ENCODE data around the gene OLFML1.
A peak's percentile ranks its signal among the peaks of the same experiment; 100 is the strongest.

Gene OLFML1

GRCh38 chr11:7536100-7536499 lies 50.8 kb downstream of the OLFML1 start:
- TF ChIP-seq CTCF (IDR thresholded peaks at IDR 0.05; ENCODE audit: insufficient read depth, low read length, poor library complexity, severe bottlenecking), result peak; percentile 22
- H3K27me3 ChIP-seq (replicated peaks; ENCODE audit: control insufficient read depth, insufficient read depth, low read length), result no peaks in the 10 kb centered on the region
- no peak for DNase-seq (ENCODE audit: extremely low read depth, insufficient read length)

GRCh38 chr11:7537265-7537664 lies 52.0 kb downstream of the OLFML1 start:
- no peaks in the 10 kb centered on the region; the same call in 1 of the 2 replicates for H3K36me3 ChIP-seq (ENCODE audit: control insufficient read depth, insufficient read depth, low read length)
- no peak for TF ChIP-seq CTCF (IDR thresholded peaks at IDR 0.05; ENCODE audit: insufficient read depth, low read length, poor library complexity, severe bottlenecking)
- no peak overlapping the region for H3K4me3 ChIP-seq (replicated peaks; ENCODE audit: low read depth, low read length)
- no peaks in the 10 kb centered on the region for H3K27me3 ChIP-seq (replicated peaks; ENCODE audit: control insufficient read depth, insufficient read depth, low read length)
- no peak for DNase-seq (ENCODE audit: extremely low read depth, insufficient read length)

More at GRCh38 chr11:7536100-7536499, 50.8 kb downstream of the OLFML1 start:
- Histone ChIP-seq H3K4me3 (replicated peaks; ENCODE audit: low read depth, low read length) (no peak overlapping the region), H3K36me3 (ENCODE audit: control insufficient read depth, insufficient read depth, low read length) (no peaks in the 10 kb centered on the region; the same call in 1 of the 2 replicates)

DNA sequence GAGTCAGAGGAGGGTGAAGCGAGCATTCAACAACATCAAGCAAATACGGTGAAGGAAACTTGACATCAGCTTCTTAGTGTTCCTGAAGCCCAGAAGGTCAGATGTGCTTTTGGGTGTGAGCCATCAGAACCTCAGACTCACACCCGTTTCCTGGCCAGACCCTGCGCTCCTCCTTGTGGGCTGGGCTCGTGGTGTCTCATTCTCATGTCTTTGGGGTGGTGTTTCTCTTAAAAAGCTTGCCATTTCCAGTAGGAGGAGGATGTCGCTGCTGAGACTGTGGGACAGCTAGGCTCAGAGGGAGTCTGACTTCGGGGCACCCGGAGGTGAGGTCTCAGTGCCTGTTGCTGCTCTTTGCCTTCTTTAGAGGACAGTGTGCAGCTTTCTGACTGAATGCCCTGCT lies 52.7 kb downstream of the OLFML1 start:
- H3K4me3 ChIP-seq (replicated peaks; ENCODE audit: low read depth, low read length), result no peak overlapping the region
- no peaks in the 10 kb centered on the region for H3K27me3 ChIP-seq (replicated peaks; ENCODE audit: control insufficient read depth, insufficient read depth, low read length)
- TF ChIP-seq CTCF (IDR thresholded peaks at IDR 0.05; ENCODE audit: insufficient read depth, low read length, poor library complexity, severe bottlenecking), result peak; percentile 18
- H3K36me3 ChIP-seq (ENCODE audit: control insufficient read depth, insufficient read depth, low read length), result no peaks in the 10 kb centered on the region
- no peak for DNase-seq (ENCODE audit: extremely low read depth, insufficient read length)

- DNase-seq (ENCODE audit: extremely low read depth, insufficient read length), result no peak
- no peak for TF ChIP-seq CTCF (IDR thresholded peaks at IDR 0.05; ENCODE audit: insufficient read depth, low read length, poor library complexity, severe bottlenecking)
- no peaks in the 10 kb centered on the region for H3K27me3 ChIP-seq (replicated peaks; ENCODE audit: control insufficient read depth, insufficient read depth, low read length)
- H3K36me3 ChIP-seq (ENCODE audit: control insufficient read depth, insufficient read depth, low read length), result no peaks in the 10 kb centered on the region; the same call in 1 of the 2 replicates
- no peak overlapping the region for H3K4me3 ChIP-seq (replicated peaks; ENCODE audit: low read depth, low read length)
Measured at GRCh38 chr11:7538466-7539454, 53.5 kb downstream of the OLFML1 start.

GRCh38 chr11:7540830-7541555 lies 55.7 kb downstream of the OLFML1 start:
- H3K27me3 ChIP-seq (replicated peaks; ENCODE audit: control insufficient read depth, insufficient read depth, low read length), result no peaks in the 10 kb centered on the region
- no peak for TF ChIP-seq CTCF (IDR thresholded peaks at IDR 0.05; ENCODE audit: insufficient read depth, low read length, poor library complexity, severe bottlenecking)
- no peak for DNase-seq (ENCODE audit: extremely low read depth, insufficient read length)
- no peak overlapping the region for H3K4me3 ChIP-seq (replicated peaks; ENCODE audit: low read depth, low read length)
- no peaks in the 10 kb centered on the region; the same call in 1 of the 2 replicates for H3K36me3 ChIP-seq (ENCODE audit: control insufficient read depth, insufficient read depth, low read length)
